Panc1 (cell line): ENCODE results near the gene KIAA0232. TPM values are rescaled to one million over a fixed set of nuclear protein-coding genes. Genes with fewer than 3 reads are reported as not detected.

Source experiments
- ATAC-seq: fragments of 200-7000 bp; cut with Tn5 transposase; 2 replicates; pipeline ENCODE4 v1.9.1; 2020; ENCODE audit warnings: mild to moderate bottlenecking, moderate library complexity
- BruUV-seq: library from RNA; stranded (reverse); fragments of 400-500 nt; replicated peaks from 2 replicates; lab custom pipeline; 2021; lab: Mats Ljungman, UMichigan
- CTCF ChIA-PET: fragments of 300-600 bp; sonication (Branson Sonifier 250); formaldehyde crosslinking; loops from one replicate; lab custom pipeline; 2022; ENCODE audit warnings: antibody characterized with exemption; lab: Charles Lee
- POLR2A ChIA-PET: fragments of 300-600 bp; sonication (Branson Sonifier 250); formaldehyde crosslinking; loops from one replicate; lab custom pipeline; 2022; ENCODE audit warnings: antibody characterized with exemption; lab: Charles Lee
- DNase-seq: peaks from one replicate; pipeline ENCODE4 v3.0.0-alpha.2; 2010; ENCODE audit warnings: low read depth, low spot score
- H3K27ac ChIP-seq: 2 replicates; pipeline ENCODE4 v1.5.1; 2011; ENCODE audit warnings: mild to moderate bottlenecking, low read length, inconsistent platforms
- H3K27me3 ChIP-seq: fragments of 200-500 bp; sonication (Bioruptor generic); 2 replicates; pipeline ENCODE4 v1.6.0; 2014; ENCODE audit warnings: low read length, inconsistent platforms; ENCODE audit not compliant: control insufficient read depth, insufficient read depth
- H3K36me3 ChIP-seq: fragments of 200-500 bp; sonication (Bioruptor generic); 2 replicates; pipeline ENCODE4 v1.5.1; 2014; ENCODE audit warnings: inconsistent platforms, mild to moderate bottlenecking, low read length, moderate library complexity; ENCODE audit not compliant: control insufficient read depth, insufficient read depth
- H3K4me1 ChIP-seq: 2 replicates; pipeline ENCODE4 v1.5.1; 2011; ENCODE audit warnings: inconsistent platforms, mild to moderate bottlenecking, low read length, moderate library complexity; ENCODE audit not compliant: control insufficient read depth, insufficient read depth
- H3K4me3 ChIP-seq, 2 experiments: 2 replicates each; pipeline ENCODE4 v1.5.1; 2011 to 2012; ENCODE audit warnings: low read depth in 2 of 2, low read length in 2 of 2, mild to moderate bottlenecking in 2 of 2, inconsistent platforms in 1 of 2, moderate library complexity in 1 of 2
- H3K9me3 ChIP-seq: fragments of 200-500 bp; sonication (Bioruptor generic); 2 replicates; pipeline ENCODE4 v1.5.1; 2014; ENCODE audit warnings: low read depth, mild to moderate bottlenecking, inconsistent platforms, low read length, moderate library complexity; ENCODE audit not compliant: control insufficient read depth, insufficient read depth
- POLR2AphosphoS5 ChIP-seq: IDR thresholded peaks from 2 replicates; pipeline ENCODE4 v1.6.1; 2012; ENCODE audit warnings: mild to moderate bottlenecking, low read depth, low read length, moderate library complexity
- REST ChIP-seq, 2 experiments: IDR thresholded peaks; 2 replicates each; pipeline ENCODE4 v1.6.1; 2011 to 2012; ENCODE audit warnings: low read depth in 2 of 2, control low read depth in 1 of 2, low read length in 1 of 2, mild to moderate bottlenecking in 1 of 2, moderate library complexity in 1 of 2; ENCODE audit not compliant: insufficient read depth in 1 of 2
- SIN3A ChIP-seq: IDR thresholded peaks from 2 replicates; pipeline ENCODE4 v1.6.1; 2012; ENCODE audit warnings: low read depth, mild to moderate bottlenecking, low read length, moderate library complexity, borderline replicate concordance; ENCODE audit not compliant: insufficient read depth
- TCF7L2 ChIP-seq: IDR thresholded peaks from 2 replicates; pipeline ENCODE4 v1.6.1; 2011; ENCODE audit warnings: mild to moderate bottlenecking, low read depth, low read length, inconsistent platforms
- in situ Hi-C: cut with HindIII; loops from 2 replicates; pipeline ENCODE4 v1.10.0; 2016; ENCODE audit warnings: low sequenced_read_pairs, low pct_unique_long_range_greater_than_20kb
- intact Hi-C: fragments of 100-400 bp; cut with micrococcal nuclease; formaldehyde crosslinking; loops from one replicate; pipeline ENCODE4 v1.10.0; 2022; ENCODE audit not compliant: unreplicated experiment
- total RNA-seq: library from RNA; stranded (reverse); gene quantifications from one replicate; pipeline ENCODE4 v1.2.1, GENCODE V29; 2021; ENCODE audit not compliant: unreplicated experiment
- TF ChIP-seq, protein P1 (sequence below): fragments of 450-650 bp; IDR thresholded peaks from 2 replicates; pipeline ENCODE4 v1.5.1; 2017; ENCODE audit warnings: mild to moderate bottlenecking

Gene KIAA0232
- total RNA-seq, 1 experiment from 2014 or later: 20.2 TPM

GRCh38 chr4:6772223-6772928 is 10.2 kb upstream of the KIAA0232 start:
- H3K27ac ChIP-seq: no peak overlapping the region
- no peak overlapping the region for H3K4me3 ChIP-seq
- in situ Hi-C loops: no loop called here
- intact Hi-C loops: no loop called here
- DNase-seq: no peak
- CTCF ChIA-PET: no interaction called here
- POLR2A ChIA-PET: interaction anchor here (0.5 kb wide), 1 partner anchor 9 kb away, joined by 3 read pairs; no protein-coding TSS in a partner anchor
- H3K27me3 ChIP-seq: no peaks in the 10 kb centered on the region
- peaks cover 17% of the 10 kb centered on the region for H3K4me1 ChIP-seq
- TF ChIP-seq, protein P1, sequence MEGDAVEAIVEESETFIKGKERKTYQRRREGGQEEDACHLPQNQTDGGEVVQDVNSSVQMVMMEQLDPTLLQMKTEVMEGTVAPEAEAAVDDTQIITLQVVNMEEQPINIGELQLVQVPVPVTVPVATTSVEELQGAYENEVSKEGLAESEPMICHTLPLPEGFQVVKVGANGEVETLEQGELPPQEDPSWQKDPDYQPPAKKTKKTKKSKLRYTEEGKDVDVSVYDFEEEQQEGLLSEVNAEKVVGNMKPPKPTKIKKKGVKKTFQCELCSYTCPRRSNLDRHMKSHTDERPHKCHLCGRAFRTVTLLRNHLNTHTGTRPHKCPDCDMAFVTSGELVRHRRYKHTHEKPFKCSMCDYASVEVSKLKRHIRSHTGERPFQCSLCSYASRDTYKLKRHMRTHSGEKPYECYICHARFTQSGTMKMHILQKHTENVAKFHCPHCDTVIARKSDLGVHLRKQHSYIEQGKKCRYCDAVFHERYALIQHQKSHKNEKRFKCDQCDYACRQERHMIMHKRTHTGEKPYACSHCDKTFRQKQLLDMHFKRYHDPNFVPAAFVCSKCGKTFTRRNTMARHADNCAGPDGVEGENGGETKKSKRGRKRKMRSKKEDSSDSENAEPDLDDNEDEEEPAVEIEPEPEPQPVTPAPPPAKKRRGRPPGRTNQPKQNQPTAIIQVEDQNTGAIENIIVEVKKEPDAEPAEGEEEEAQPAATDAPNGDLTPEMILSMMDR: no peak
- TF ChIP-seq TCF7L2: no peak
- TF ChIP-seq POLR2AphosphoS5: no peak
- no peak for TF ChIP-seq REST (IDR thresholded peaks at IDR 0.05; ENCODE audit: insufficient read depth in 1 of 2, low read depth in 2 of 2, low read length in 1 of 2)
- TF ChIP-seq SIN3A: no peak
- H3K36me3 ChIP-seq: no peaks in the 10 kb centered on the region
- no TSS peak for BruUV-seq
- H3K9me3 ChIP-seq: no peaks in the 10 kb centered on the region
- ATAC-seq: 0 out of 2 replicates have a peak, but pooled peaks have one; percentile 18

DNA sequence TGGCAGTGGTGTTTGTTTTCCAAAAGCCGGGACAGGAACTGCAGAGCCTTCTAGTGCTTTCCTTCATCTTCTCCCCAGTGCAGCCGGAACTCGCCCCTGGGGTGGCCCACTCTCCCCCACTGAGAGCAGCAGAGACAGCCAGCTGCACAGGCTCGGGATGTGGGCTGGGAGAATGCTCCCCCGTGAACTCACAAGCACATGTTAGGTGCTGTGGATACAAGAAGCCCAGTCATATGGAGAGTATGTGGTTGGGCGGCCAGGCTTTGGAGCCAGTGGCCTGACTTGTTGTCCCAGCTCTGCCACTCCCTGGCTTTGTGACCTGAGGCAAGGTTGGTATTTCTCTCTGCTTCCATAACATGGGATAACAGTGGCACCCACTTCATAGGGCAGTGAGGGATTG is 9.4 kb upstream of the KIAA0232 start:
- CTCF ChIA-PET: no interaction called here
- in situ Hi-C loops: no loop called here
- no peak for ATAC-seq

More for the DNA sequence above, 9.4 kb upstream of the KIAA0232 start:
- Histone ChIP-seq H3K36me3 (no peaks in the 10 kb centered on the region), H3K27me3 (no peaks in the 10 kb centered on the region), H3K4me1 (peaks cover 12% of the 10 kb centered on the region), H3K4me3 (no peak overlapping the region), H3K27ac (no peak overlapping the region), H3K9me3 (no peaks in the 10 kb centered on the region)
- no TSS peak for BruUV-seq
- POLR2A ChIA-PET: interaction anchor here (0.5 kb wide), 1 partner anchor 10 kb away, joined by 3 read pairs; no protein-coding TSS in a partner anchor
- TF ChIP-seq POLR2AphosphoS5 (no peak), TCF7L2 (no peak), REST (IDR thresholded peaks at IDR 0.05; ENCODE audit: insufficient read depth in 1 of 2, low read depth in 2 of 2, low read length in 1 of 2) (no peak), SIN3A (no peak)
- TF ChIP-seq, protein P1: no peak
- no peak for DNase-seq
- intact Hi-C loops: no loop called here
